C1 segment of cervical spinal cord (tissue), 14 donors: ENCODE data around the gene LRRIQ1.

Source experiments
- DNase-seq, 14 donors: peaks; one replicate each; lab custom pipeline; 2025; lab: John Stamatoyannopoulos, UW

The LRRIQ1 gene

GRCh38 chr12:85279449-85280164 lies 243.5 kb downstream of the LRRIQ1 start:
- no peak for DNase-seq

GRCh38 chr12:85280165-85280983 lies 244.2 kb downstream of the LRRIQ1 start, which contains the start of gene ALX1:
Gene ALX1, plus strand, starts transcription at chr12:85280220. Its CDS starts 42 bp downstream, at chr12:85280262.
- no peak for DNase-seq

- no peak for DNase-seq
Measured at GRCh38 chr12:85280984-85281630, 245.0 kb downstream of the LRRIQ1 start.

- DNase-seq: no peak
Measured at GRCh38 chr12:85281636-85282312, 245.6 kb downstream of the LRRIQ1 start.

GRCh38 chr12:85283560-85283959 lies 247.4 kb downstream of the LRRIQ1 start:
- DNase-seq: no peak
